ENCODE data around the gene PAX2.

Gene PAX2

DNA sequence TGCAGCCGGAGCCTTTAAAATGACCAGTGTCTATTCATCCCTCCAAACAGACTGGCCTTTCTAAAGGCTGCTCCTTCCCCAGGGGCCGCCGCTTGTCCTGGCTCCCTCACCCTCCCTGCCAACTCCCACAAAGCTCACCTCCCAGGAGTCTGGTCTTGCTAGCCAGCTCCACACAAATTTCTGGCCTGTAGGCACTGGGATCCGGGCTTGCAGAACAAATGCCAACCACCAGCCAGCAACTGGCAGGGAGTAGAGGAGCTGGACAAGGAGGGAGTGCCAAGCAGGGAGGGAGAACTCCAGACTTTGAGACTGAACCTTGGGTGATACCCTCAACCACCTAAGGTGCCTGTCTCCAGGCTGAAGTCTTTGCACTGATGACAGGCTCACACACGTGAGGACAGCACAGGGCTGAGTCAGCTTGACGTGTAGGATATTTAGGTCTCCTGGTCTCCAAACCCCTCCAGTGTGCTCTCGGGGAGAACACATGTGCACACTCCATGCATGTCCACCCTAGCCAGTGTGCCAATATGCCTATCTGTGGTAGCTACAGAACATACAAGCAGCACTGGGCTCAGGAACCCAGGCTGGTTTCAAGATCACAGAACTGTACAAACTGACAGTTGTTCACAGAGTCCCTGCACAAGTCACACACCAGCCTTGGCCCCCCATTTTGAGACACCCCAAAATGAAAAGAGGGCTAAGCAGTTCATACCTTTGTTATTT lies 6.0 kb downstream of the PAX2 start:
- H3K27ac ChIP-seq (ENCODE audit: low read length): no peak overlapping the region
- no peak overlapping the region for H3K9ac ChIP-seq (ENCODE audit: low read length)
- H3K27me3 ChIP-seq (ENCODE audit: control insufficient read depth, insufficient read depth, low read length): peaks cover 100% of the 10 kb centered on the region
- peaks cover 13% of the 10 kb centered on the region for H3K4me1 ChIP-seq (ENCODE audit: control insufficient read depth, low read depth, low read length)
- no peaks in the 10 kb centered on the region for H3K36me3 ChIP-seq (ENCODE audit: control insufficient read depth, low read depth, low read length)
- H3K4me3 ChIP-seq (ENCODE audit: low read length): no peak overlapping the region
- no peaks in the 10 kb centered on the region for H3K9me3 ChIP-seq (ENCODE audit: control insufficient read depth, low read depth, low read length)

DNA sequence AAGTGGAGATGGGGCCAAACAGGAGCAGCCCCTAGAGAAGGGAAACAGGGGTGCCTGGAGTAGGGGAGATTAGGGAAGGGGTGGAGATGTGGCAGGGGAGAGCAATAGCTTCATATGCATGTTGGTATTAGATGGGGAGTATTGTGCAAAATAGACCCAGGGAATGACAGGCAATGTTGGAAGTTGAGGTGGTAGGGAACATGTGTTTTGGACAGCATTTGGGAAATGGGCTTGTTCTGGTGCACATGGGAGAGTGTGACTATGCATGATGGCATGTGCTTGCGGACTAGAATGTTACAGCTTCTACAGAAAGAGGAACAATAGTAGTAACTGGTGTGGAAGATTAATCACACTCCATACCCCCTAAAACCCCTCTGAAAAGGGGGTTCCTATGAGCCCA lies 10.4 kb downstream of the PAX2 start:
- Histone ChIP-seq H3K9me3 (ENCODE audit: control insufficient read depth, low read depth, low read length) (no peaks in the 10 kb centered on the region), H3K9ac (ENCODE audit: low read length) (no peak overlapping the region), H3K27me3 (ENCODE audit: control insufficient read depth, insufficient read depth, low read length) (peaks cover 83% of the 10 kb centered on the region), H3K4me1 (ENCODE audit: control insufficient read depth, low read depth, low read length) (no peaks in the 10 kb centered on the region), H3K36me3 (ENCODE audit: control insufficient read depth, low read depth, low read length) (no peaks in the 10 kb centered on the region), H3K4me3 (ENCODE audit: low read length) (no peak overlapping the region), H3K27ac (ENCODE audit: low read length) (no peak overlapping the region)

- H3K36me3 ChIP-seq (ENCODE audit: control insufficient read depth, low read depth, low read length): no peaks in the 10 kb centered on the region
- H3K27ac ChIP-seq (ENCODE audit: low read length): no peak overlapping the region
- H3K27me3 ChIP-seq (ENCODE audit: control insufficient read depth, insufficient read depth, low read length): peaks cover 58% of the 10 kb centered on the region
- no peak overlapping the region for H3K4me3 ChIP-seq (ENCODE audit: low read length)
- H3K9ac ChIP-seq (ENCODE audit: low read length): no peak overlapping the region
- H3K4me1 ChIP-seq (ENCODE audit: control insufficient read depth, low read depth, low read length): no peaks in the 10 kb centered on the region
- no peaks in the 10 kb centered on the region for H3K9me3 ChIP-seq (ENCODE audit: control insufficient read depth, low read depth, low read length)
Observed at GRCh38 chr10:100759331-100759730, 13.9 kb downstream of the PAX2 start.

DNA sequence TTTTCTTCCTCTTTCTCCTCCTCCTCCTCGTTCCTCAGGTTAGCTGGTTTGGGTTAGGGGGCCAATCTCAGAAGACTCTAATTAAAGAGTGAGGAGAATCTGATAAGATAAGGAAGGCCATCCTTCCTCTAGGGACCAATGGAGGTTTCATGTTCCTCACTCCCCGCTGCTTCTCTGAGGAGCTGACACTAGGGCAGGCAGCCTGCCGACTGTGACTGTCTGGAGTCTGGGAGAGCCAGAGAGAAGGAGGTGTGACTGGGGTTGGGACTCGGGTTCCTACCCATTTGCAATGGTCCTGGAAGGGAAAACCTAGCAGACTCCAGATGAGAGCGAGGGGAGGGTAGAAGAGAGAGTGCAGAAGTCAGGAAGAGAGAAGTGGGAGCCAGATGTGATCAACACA lies 15.3 kb downstream of the PAX2 start:
- Histone ChIP-seq H3K9ac (ENCODE audit: low read length) (no peak overlapping the region), H3K4me1 (ENCODE audit: control insufficient read depth, low read depth, low read length) (no peaks in the 10 kb centered on the region), H3K4me3 (ENCODE audit: low read length) (no peak overlapping the region), H3K36me3 (ENCODE audit: control insufficient read depth, low read depth, low read length) (no peaks in the 10 kb centered on the region), H3K27me3 (ENCODE audit: control insufficient read depth, insufficient read depth, low read length) (peaks cover 51% of the 10 kb centered on the region), H3K27ac (ENCODE audit: low read length) (no peak overlapping the region), H3K9me3 (ENCODE audit: control insufficient read depth, low read depth, low read length) (no peaks in the 10 kb centered on the region)

GRCh38 chr10:100761191-100761590 lies 15.8 kb downstream of the PAX2 start:
- Histone ChIP-seq H3K4me1 (ENCODE audit: control insufficient read depth, low read depth, low read length) (no peaks in the 10 kb centered on the region), H3K4me3 (ENCODE audit: low read length) (no peak overlapping the region), H3K9ac (ENCODE audit: low read length) (no peak overlapping the region), H3K36me3 (ENCODE audit: control insufficient read depth, low read depth, low read length) (no peaks in the 10 kb centered on the region), H3K9me3 (ENCODE audit: control insufficient read depth, low read depth, low read length) (no peaks in the 10 kb centered on the region), H3K27ac (ENCODE audit: low read length) (no peak overlapping the region), H3K27me3 (ENCODE audit: control insufficient read depth, insufficient read depth, low read length) (peaks cover 51% of the 10 kb centered on the region)

- no peak overlapping the region for H3K4me3 ChIP-seq (ENCODE audit: low read length)
- H3K9ac ChIP-seq (ENCODE audit: low read length): no peak overlapping the region
- H3K9me3 ChIP-seq (ENCODE audit: control insufficient read depth, low read depth, low read length): no peaks in the 10 kb centered on the region
- H3K27me3 ChIP-seq (ENCODE audit: control insufficient read depth, insufficient read depth, low read length): peaks cover 37% of the 10 kb centered on the region
- no peaks in the 10 kb centered on the region for H3K4me1 ChIP-seq (ENCODE audit: control insufficient read depth, low read depth, low read length)
- no peak overlapping the region for H3K27ac ChIP-seq (ENCODE audit: low read length)
- H3K36me3 ChIP-seq (ENCODE audit: control insufficient read depth, low read depth, low read length): no peaks in the 10 kb centered on the region
Observed at GRCh38 chr10:100763043-100763747, 17.8 kb downstream of the PAX2 start.

- no peaks in the 10 kb centered on the region for H3K36me3 ChIP-seq (ENCODE audit: control insufficient read depth, low read depth, low read length)
- H3K4me3 ChIP-seq (ENCODE audit: low read length): no peak overlapping the region
- H3K9ac ChIP-seq (ENCODE audit: low read length): no peak overlapping the region
- no peak overlapping the region for H3K27ac ChIP-seq (ENCODE audit: low read length)
- no peaks in the 10 kb centered on the region for H3K9me3 ChIP-seq (ENCODE audit: control insufficient read depth, low read depth, low read length)
- H3K27me3 ChIP-seq (ENCODE audit: control insufficient read depth, insufficient read depth, low read length): peaks cover 24% of the 10 kb centered on the region
- H3K4me1 ChIP-seq (ENCODE audit: control insufficient read depth, low read depth, low read length): no peaks in the 10 kb centered on the region
Observed at GRCh38 chr10:100766693-100767421, 21.5 kb downstream of the PAX2 start.

DNA sequence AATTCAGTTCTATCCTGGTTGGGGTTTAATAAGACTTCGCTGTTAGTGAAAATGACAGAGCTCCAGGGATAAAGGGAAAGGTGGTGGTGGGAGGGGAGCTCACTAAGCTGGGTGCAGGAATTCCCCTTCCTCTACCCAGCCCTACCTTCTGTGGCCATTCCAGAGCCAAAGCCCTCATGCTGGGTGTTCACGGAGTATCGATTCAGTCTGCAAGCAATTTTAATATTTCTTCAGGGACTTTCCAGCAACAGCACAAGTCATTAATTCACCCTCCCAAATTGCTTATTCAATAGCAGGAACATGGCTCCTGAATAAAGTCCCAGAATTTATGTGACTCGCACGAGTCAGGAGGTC lies 22.0 kb downstream of the PAX2 start:
- Histone ChIP-seq H3K36me3 (ENCODE audit: control insufficient read depth, low read depth, low read length) (no peaks in the 10 kb centered on the region), H3K27me3 (ENCODE audit: control insufficient read depth, insufficient read depth, low read length) (peaks cover 24% of the 10 kb centered on the region), H3K4me1 (ENCODE audit: control insufficient read depth, low read depth, low read length) (no peaks in the 10 kb centered on the region), H3K9me3 (ENCODE audit: control insufficient read depth, low read depth, low read length) (no peaks in the 10 kb centered on the region), H3K27ac (ENCODE audit: low read length) (no peak overlapping the region), H3K4me3 (ENCODE audit: low read length) (no peak overlapping the region), H3K9ac (ENCODE audit: low read length) (no peak overlapping the region)

GRCh38 chr10:100769481-100769880 lies 24.1 kb downstream of the PAX2 start:
- H3K4me1 ChIP-seq (ENCODE audit: control insufficient read depth, low read depth, low read length): no peaks in the 10 kb centered on the region
- H3K27ac ChIP-seq (ENCODE audit: low read length): no peak overlapping the region
- H3K9me3 ChIP-seq (ENCODE audit: control insufficient read depth, low read depth, low read length): no peaks in the 10 kb centered on the region
- H3K4me3 ChIP-seq (ENCODE audit: low read length): no peak overlapping the region
- H3K36me3 ChIP-seq (ENCODE audit: control insufficient read depth, low read depth, low read length): no peaks in the 10 kb centered on the region
- H3K27me3 ChIP-seq (ENCODE audit: control insufficient read depth, insufficient read depth, low read length): peaks cover 19% of the 10 kb centered on the region
- H3K9ac ChIP-seq (ENCODE audit: low read length): no peak overlapping the region

DNA sequence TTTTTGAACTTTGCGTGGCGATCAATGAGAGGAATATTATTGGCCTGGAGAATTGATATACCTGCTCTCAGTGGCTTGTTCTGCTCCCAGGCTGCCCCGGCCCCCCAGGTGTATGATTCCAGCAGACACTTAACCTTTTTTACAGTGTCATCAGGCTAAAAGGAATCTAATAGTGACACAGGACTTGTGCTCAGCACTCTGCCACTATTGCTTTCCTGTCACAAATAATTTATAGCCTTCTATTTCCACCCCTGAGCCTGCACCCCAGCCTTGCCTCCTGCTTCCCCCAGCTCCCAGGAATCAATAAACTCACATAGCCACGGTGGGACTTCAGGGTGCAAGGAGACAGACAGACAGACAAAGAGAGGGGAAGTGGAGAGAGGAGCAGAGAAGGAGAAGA lies 28.3 kb downstream of the PAX2 start:
- H3K27me3 ChIP-seq (ENCODE audit: control insufficient read depth, insufficient read depth, low read length): peaks cover 10% of the 10 kb centered on the region
- no peak overlapping the region for H3K4me3 ChIP-seq (ENCODE audit: low read length)
- H3K36me3 ChIP-seq (ENCODE audit: control insufficient read depth, low read depth, low read length): no peaks in the 10 kb centered on the region
- no peak overlapping the region for H3K9ac ChIP-seq (ENCODE audit: low read length)
- H3K27ac ChIP-seq (ENCODE audit: low read length): no peak overlapping the region
- H3K9me3 ChIP-seq (ENCODE audit: control insufficient read depth, low read depth, low read length): no peaks in the 10 kb centered on the region
- H3K4me1 ChIP-seq (ENCODE audit: control insufficient read depth, low read depth, low read length): peaks cover 17% of the 10 kb centered on the region

- H3K27me3 ChIP-seq (ENCODE audit: control insufficient read depth, insufficient read depth, low read length): peaks cover 10% of the 10 kb centered on the region
- H3K36me3 ChIP-seq (ENCODE audit: control insufficient read depth, low read depth, low read length): no peaks in the 10 kb centered on the region
- no peak overlapping the region for H3K27ac ChIP-seq (ENCODE audit: low read length)
- H3K4me3 ChIP-seq (ENCODE audit: low read length): no peak overlapping the region
- peaks cover 17% of the 10 kb centered on the region for H3K4me1 ChIP-seq (ENCODE audit: control insufficient read depth, low read depth, low read length)
- H3K9ac ChIP-seq (ENCODE audit: low read length): no peak overlapping the region
- no peaks in the 10 kb centered on the region for H3K9me3 ChIP-seq (ENCODE audit: control insufficient read depth, low read depth, low read length)
Observed at GRCh38 chr10:100774223-100774622, 28.8 kb downstream of the PAX2 start.
